K562 (cell line): ENCODE data around the gene SPHKAP. TPM values are rescaled to one million over a fixed set of nuclear protein-coding genes. Genes with fewer than 3 reads are reported as not detected.
A peak's percentile ranks its signal among the peaks of the same experiment; 100 is the strongest.

ENCODE experiments used
- ATAC-seq: fragments of 200-7000 bp; cut with Tn5 transposase; 3 replicates; pipeline ENCODE4 v1.9.1; 2020; ENCODE audit warnings: moderate library complexity
- BruUV-seq: library from RNA; stranded (reverse); fragments of 400-500 nt; replicated peaks from 2 replicates; lab custom pipeline; 2021; lab: Mats Ljungman, UMichigan
- CTCF ChIA-PET: fragments of 300-600 bp; formaldehyde crosslinking; extraction: SDS; loops from one replicate; lab custom pipeline; 2021; ENCODE audit warnings: low intra/inter-chr PET ratio; lab: Yijun Ruan, JAX
- POLR2A ChIA-PET: fragments of 300-600, 350-650 bp; sonication (Branson Sonifier 250); formaldehyde crosslinking; extraction: SDS; loops from one replicate; lab custom pipeline; 2021; ENCODE audit warnings: antibody characterized with exemption, inconsistent platforms; lab: Yijun Ruan, JAX
- DNase-seq, 4 experiments: peaks; one replicate each; pipeline versions ENCODE4 v3.0.0 to v3.0.0-alpha.2; 2011 to 2018; ENCODE audit warnings: low spot score in 3 of 4, mixed read lengths in 3 of 4; ENCODE audit errors: extremely low read depth in 1 of 4
- FAIRE-seq: peaks from 2 replicates; lab custom pipeline; 2011; peaks lifted over from hg19 to GRCh38; lab: Jason Lieb, UNC
- H2AFZ ChIP-seq: 2 replicates; pipeline ENCODE4 v1.6.0; 2011; ENCODE audit warnings: low read depth, low read length, control low read depth, inconsistent platforms
- H3K27ac ChIP-seq: fragments of 200-600 bp; 3 replicates; pipeline ENCODE4 v1.8.0; 2011; ENCODE audit warnings: low read depth, mild to moderate bottlenecking, control low read depth, inconsistent platforms, low read length, moderate library complexity, mixed read lengths; ENCODE audit errors: extremely low read depth
- H3K27me3 ChIP-seq, 2 experiments: fragments of 300-600 bp in 1 of 2; 2 replicates in 1 of 2; 3 replicates in 1 of 2; pipeline versions ENCODE4 v1.6.0 to v1.8.0; 2011; ENCODE audit warnings: inconsistent platforms in 2 of 2, low read length in 2 of 2, mild to moderate bottlenecking in 1 of 2, mixed read lengths in 1 of 2, moderate library complexity in 1 of 2; ENCODE audit not compliant: control insufficient read depth in 2 of 2, insufficient read depth in 2 of 2
- H3K36me3 ChIP-seq: fragments of 300-600 bp; 3 replicates; pipeline ENCODE4 v1.8.0; 2011; ENCODE audit warnings: mild to moderate bottlenecking, low read length, inconsistent platforms; ENCODE audit not compliant: control insufficient read depth, insufficient read depth
- H3K4me1 ChIP-seq, 2 experiments: fragments of 200-600 bp in 1 of 2; replicated peaks in 1 of 2; 2 replicates in 1 of 2; 3 replicates in 1 of 2; pipeline versions ENCODE4 v1.5.1 to v1.8.0; 2011; ENCODE audit warnings: inconsistent platforms in 2 of 2, low read length in 2 of 2, mild to moderate bottlenecking in 1 of 2, mixed read lengths in 1 of 2, moderate library complexity in 1 of 2; ENCODE audit not compliant: control insufficient read depth in 2 of 2, insufficient read depth in 2 of 2
- H3K4me2 ChIP-seq: 2 replicates; pipeline ENCODE4 v1.6.1; 2011; ENCODE audit warnings: low read length, control low read depth, inconsistent platforms, mixed read lengths; ENCODE audit not compliant: insufficient read depth
- H3K4me3 ChIP-seq: fragments of 200-600 bp; sonication (generic), shearing (Covaris generic); 2 replicates; pipeline ENCODE4 v1.5.1; 2016; ENCODE audit warnings: control low read depth, inconsistent platforms
- H3K79me2 ChIP-seq: fragments of 200-600 bp; 3 replicates; pipeline ENCODE4 v1.8.0; 2011; ENCODE audit warnings: low read length, inconsistent platforms; ENCODE audit not compliant: control insufficient read depth, insufficient read depth
- H3K9ac ChIP-seq, 2 experiments: 2 replicates each; pipeline versions ENCODE4 v1.6.0 to v1.6.1; 2011; ENCODE audit warnings: low read depth in 2 of 2, low read length in 2 of 2, control low read depth in 1 of 2, inconsistent platforms in 1 of 2, mild to moderate bottlenecking in 1 of 2, mixed read lengths in 1 of 2; ENCODE audit not compliant: insufficient read depth in 1 of 2
- H3K9me1 ChIP-seq: one replicate; pipeline ENCODE4 v1.6.0; 2011; ENCODE audit warnings: inconsistent platforms, mild to moderate bottlenecking, low read length, moderate library complexity; ENCODE audit not compliant: control insufficient read depth, insufficient read depth
- H3K9me3 ChIP-seq: replicated peaks from 2 replicates; pipeline ENCODE4 v1.5.1; 2011; ENCODE audit warnings: low read depth, low read length, inconsistent platforms; ENCODE audit not compliant: control insufficient read depth, insufficient read depth
- H4K20me1 ChIP-seq: replicated peaks from 2 replicates; pipeline ENCODE4 v1.6.1; 2011; ENCODE audit warnings: low read length, inconsistent platforms, mixed read lengths; ENCODE audit not compliant: control insufficient read depth, insufficient read depth
- CEBPB ChIP-seq: fragments of 450-650 bp; IDR thresholded peaks from 2 replicates; pipeline ENCODE4 v1.6.1; 2016; ENCODE audit warnings: missing genetic modification characterization, missing compliant biosample characterization
- FOSL1 ChIP-seq: fragments of 200-800 bp; sonication (Bioruptor generic); conservative IDR thresholded peaks from 2 replicates; pipeline ENCODE4 v1.6.1; 2016; ENCODE audit warnings: missing genetic modification characterization, missing compliant biosample characterization
- MCM3 ChIP-seq: fragments of 450-650 bp; IDR thresholded peaks from 2 replicates; pipeline ENCODE4 v1.6.1; 2016
- MYBL2 ChIP-seq, 2 experiments: fragments of 450-650 bp in 1 of 2; sonication (generic) in 1 of 2; formaldehyde crosslinking in 1 of 2; IDR thresholded peaks; 2 replicates each; pipeline versions ENCODE4 v1.6.1 to v1.8.1; 2017 to 2022; ENCODE audit warnings: borderline replicate concordance in 1 of 2, inconsistent platforms in 1 of 2, low read depth in 1 of 2, mild to moderate bottlenecking in 1 of 2, missing genetic modification reagents in 1 of 2, moderate library complexity in 1 of 2
- PYGO2 ChIP-seq: fragments of 450-650 bp; IDR thresholded peaks from 2 replicates; pipeline ENCODE4 v1.6.1; 2016; ENCODE audit warnings: mild to moderate bottlenecking, missing genetic modification characterization, moderate library complexity, missing compliant biosample characterization
- RAD21 ChIP-seq, 2 experiments: fragments of 250-450 bp in 1 of 2; fragments of 450-650 bp in 1 of 2; sonication (Bioruptor Pico) in 1 of 2; formaldehyde crosslinking in 1 of 2; IDR thresholded peaks in 1 of 2; conservative IDR thresholded peaks in 1 of 2; 2 replicates each; pipeline versions ENCODE4 v1.4.0 to v1.8.0; 2020 to 2022; ENCODE audit warnings: mild to moderate bottlenecking in 2 of 2, moderate library complexity in 1 of 2
- RBM34 ChIP-seq: fragments of 200-400 bp; formaldehyde crosslinking; IDR thresholded peaks from 2 replicates; pipeline ENCODE4 v1.6.1; 2018; ENCODE audit warnings: low read length, borderline replicate concordance; ENCODE audit not compliant: insufficient read depth
- SRSF1 ChIP-seq: fragments of 200-400 bp; formaldehyde crosslinking; IDR thresholded peaks from 2 replicates; pipeline ENCODE4 v1.6.1; 2017; ENCODE audit warnings: mild to moderate bottlenecking, low read depth, low read length, moderate library complexity
- ZNF695 ChIP-seq: fragments of 450-650 bp; formaldehyde crosslinking; IDR thresholded peaks from 2 replicates; pipeline ENCODE4 v1.4.0; 2020; ENCODE audit warnings: mild to moderate bottlenecking, moderate library complexity
- WGBS: fragments of 100-300 bp; shearing (Covaris generic); methylation state at CpG from one replicate; pipeline ENCODE4 v1.1.6; 2016; ENCODE audit warnings: low coverage, mixed read lengths; ENCODE audit not compliant: insufficient coverage; ENCODE audit errors: missing lambda C conversion rate; 5-methylcytosine and 5-hydroxymethylcytosine counted together
- in situ Hi-C: fragments of 300-500 bp; cut with MboI; formaldehyde crosslinking; loops from 4 replicates; pipeline ENCODE4 v1.15.0; 2018; ENCODE audit warnings: inconsistent platforms, mixed read lengths
- intact Hi-C: fragments of 100-400 bp; cut with micrococcal nuclease; formaldehyde crosslinking; loops from 2 replicates; pipeline ENCODE4 v1.14.2; 2022
- polyA plus RNA-seq, 8 experiments: library from polyadenylated mRNA; depleted of rRNA in 4 of 8; stranded (reverse) in 5 of 8; unstranded in 3 of 8; fragments of >200 nt; fragmentation: Nextera tagmentation in 2 of 8; fragmentation: Illumina TruSeq in 1 of 8; extraction: Ambion mirVana in 2 of 8; extraction: Trizol in 1 of 8; gene quantifications; 2 replicates each; pipeline versions ENCODE4 v1.2.1 to v1.2.3, GENCODE V29; 2011 to 2014; ENCODE audit warnings: inconsistent platforms in 1 of 8, missing spikeins in 1 of 8
- total RNA-seq, 7 experiments: library from RNA; depleted of rRNA in 6 of 7; stranded (reverse); fragments of >200 nt in 6 of 7; fragmentation: Illumina TruSeq in 2 of 7; extraction: Trizol in 2 of 7; gene quantifications; 2 replicates each; pipeline versions ENCODE4 v1.2.1 to v1.2.3, GENCODE V29; 2011 to 2021; ENCODE audit warnings: low replicate concordance in 1 of 7
- TF ChIP-seq, protein P1 (sequence below): fragments of 250-450 bp; sonication (Bioruptor Pico); IDR thresholded peaks from 2 replicates; pipeline ENCODE4 v1.6.1; 2021; ENCODE audit warnings: mild to moderate bottlenecking
- TF ChIP-seq, protein P2 (sequence below): fragments of 250-450 bp; sonication (Bioruptor Pico); IDR thresholded peaks from 2 replicates; pipeline ENCODE4 v1.8.0; 2022; ENCODE audit warnings: inconsistent platforms, mild to moderate bottlenecking, moderate library complexity, borderline replicate concordance
- TF ChIP-seq, protein P3 (sequence below), 2 experiments: IDR thresholded peaks; 2 replicates each; pipeline ENCODE4 v1.6.1; 2012; ENCODE audit warnings: improper control_type of control experiment in 2 of 2, low read depth in 2 of 2, low read length in 2 of 2, borderline replicate concordance in 1 of 2

SPHKAP gene
- total and polyA plus RNA-seq, 9 of the 15 experiments (the other 6 are each of a cell fraction or from before 2014, with no cell fraction given): not detected

DNA sequence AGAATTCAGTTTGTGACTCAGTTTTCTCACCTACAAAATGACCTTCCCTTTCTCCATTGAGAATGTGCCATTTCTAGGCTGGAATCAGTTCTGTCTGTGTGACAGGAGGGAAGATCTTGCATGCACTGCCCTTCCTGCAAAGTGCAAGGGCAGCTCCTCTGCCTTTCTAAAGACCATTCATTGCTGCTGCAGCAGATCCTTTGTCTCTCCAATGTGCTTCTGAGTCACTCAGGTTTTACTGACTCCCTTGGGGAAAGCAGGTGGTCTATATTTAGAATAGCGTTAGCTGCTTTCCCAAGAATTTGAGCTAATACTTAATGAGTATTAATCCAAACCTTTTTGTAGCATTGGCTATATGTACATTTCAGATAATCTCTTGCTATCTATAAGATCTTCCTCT lies 247.6 kb downstream of the SPHKAP start (continued):
- TF ChIP-seq RBM34 (no peak), PYGO2 (tag) (no peak), CEBPB (tag) (no peak), MCM3 (no peak), SRSF1 (no peak), MYBL2 (IDR thresholded peaks at IDR 0.05; ENCODE audit: low read depth) (no peak), MYBL2 (CRISPR knock-in tag; IDR thresholded peaks at IDR 0.05; ENCODE audit: borderline replicate concordance) (no peak), FOSL1 (no peak)
- TF ChIP-seq, protein P1, sequence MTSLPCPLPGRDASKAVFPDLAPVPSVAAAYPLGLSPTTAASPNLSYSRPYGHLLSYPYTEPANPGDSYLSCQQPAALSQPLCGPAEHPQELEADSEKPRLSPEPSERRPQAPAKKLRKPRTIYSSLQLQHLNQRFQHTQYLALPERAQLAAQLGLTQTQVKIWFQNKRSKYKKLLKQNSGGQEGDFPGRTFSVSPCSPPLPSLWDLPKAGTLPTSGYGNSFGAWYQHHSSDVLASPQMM (CRISPR knock-in tag): no peak
- TF ChIP-seq, protein P2, sequence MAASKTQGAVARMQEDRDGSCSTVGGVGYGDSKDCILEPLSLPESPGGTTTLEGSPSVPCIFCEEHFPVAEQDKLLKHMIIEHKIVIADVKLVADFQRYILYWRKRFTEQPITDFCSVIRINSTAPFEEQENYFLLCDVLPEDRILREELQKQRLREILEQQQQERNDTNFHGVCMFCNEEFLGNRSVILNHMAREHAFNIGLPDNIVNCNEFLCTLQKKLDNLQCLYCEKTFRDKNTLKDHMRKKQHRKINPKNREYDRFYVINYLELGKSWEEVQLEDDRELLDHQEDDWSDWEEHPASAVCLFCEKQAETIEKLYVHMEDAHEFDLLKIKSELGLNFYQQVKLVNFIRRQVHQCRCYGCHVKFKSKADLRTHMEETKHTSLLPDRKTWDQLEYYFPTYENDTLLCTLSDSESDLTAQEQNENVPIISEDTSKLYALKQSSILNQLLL (CRISPR knock-in tag): no peak

DNA sequence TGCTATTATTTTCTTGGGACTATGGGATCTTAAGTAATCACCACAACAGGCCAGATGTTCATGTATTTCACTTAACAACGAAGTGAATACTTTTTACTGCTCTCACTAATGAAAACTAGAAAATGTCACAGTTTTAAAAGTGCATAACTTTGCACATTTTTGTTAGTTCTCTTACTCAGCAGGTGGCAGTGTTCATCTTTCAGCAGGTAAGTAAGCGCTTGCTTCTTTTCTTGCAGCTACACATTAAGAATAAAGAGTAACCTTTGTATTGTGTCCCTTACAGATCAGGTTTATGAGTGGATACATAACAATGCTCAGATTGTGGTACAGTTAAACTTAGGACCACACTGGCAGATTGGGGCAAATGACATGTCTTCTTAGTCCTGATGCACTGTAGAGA lies 249.1 kb downstream of the SPHKAP start:
- no peak for TF ChIP-seq ZNF695 (CRISPR knock-in tag)
- 0 out of 4 replicates have a peak, but pooled peaks of 1 of the 2 experiments have one; percentile 12 for TF ChIP-seq RAD21 (CRISPR knock-in tag; conservative IDR thresholded peaks at IDR 0.05 in 1 of 2, IDR thresholded peaks at IDR 0.05 in 1 of 2)
- TF ChIP-seq, protein P3, sequence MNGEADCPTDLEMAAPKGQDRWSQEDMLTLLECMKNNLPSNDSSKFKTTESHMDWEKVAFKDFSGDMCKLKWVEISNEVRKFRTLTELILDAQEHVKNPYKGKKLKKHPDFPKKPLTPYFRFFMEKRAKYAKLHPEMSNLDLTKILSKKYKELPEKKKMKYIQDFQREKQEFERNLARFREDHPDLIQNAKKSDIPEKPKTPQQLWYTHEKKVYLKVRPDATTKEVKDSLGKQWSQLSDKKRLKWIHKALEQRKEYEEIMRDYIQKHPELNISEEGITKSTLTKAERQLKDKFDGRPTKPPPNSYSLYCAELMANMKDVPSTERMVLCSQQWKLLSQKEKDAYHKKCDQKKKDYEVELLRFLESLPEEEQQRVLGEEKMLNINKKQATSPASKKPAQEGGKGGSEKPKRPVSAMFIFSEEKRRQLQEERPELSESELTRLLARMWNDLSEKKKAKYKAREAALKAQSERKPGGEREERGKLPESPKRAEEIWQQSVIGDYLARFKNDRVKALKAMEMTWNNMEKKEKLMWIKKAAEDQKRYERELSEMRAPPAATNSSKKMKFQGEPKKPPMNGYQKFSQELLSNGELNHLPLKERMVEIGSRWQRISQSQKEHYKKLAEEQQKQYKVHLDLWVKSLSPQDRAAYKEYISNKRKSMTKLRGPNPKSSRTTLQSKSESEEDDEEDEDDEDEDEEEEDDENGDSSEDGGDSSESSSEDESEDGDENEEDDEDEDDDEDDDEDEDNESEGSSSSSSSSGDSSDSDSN (IDR thresholded peaks at IDR 0.05; ENCODE audit: borderline replicate concordance in 1 of 2, low read depth in 2 of 2, low read length in 2 of 2): no peak
- no peaks in the 10 kb centered on the region for H3K4me1 ChIP-seq
- WGBS: 4% methylated on average over 2 of the region's 2 CpGs
- ATAC-seq (no peak), FAIRE-seq (no peak), DNase-seq (no peak)
- ChIA-PET CTCF (no interaction called here), POLR2A (no interaction called here)
- H3K27me3 ChIP-seq: no peaks in the 10 kb centered on the region
- H3K4me3 ChIP-seq: no peak overlapping the region
- in situ Hi-C loops (no loop called here), intact Hi-C loops (no loop called here)
- H2AFZ ChIP-seq: no peak overlapping the region
- H4K20me1 ChIP-seq: no peaks in the 10 kb centered on the region
- no peak overlapping the region for H3K9ac ChIP-seq
- H3K79me2 ChIP-seq: no peaks in the 10 kb centered on the region
- no TSS peak for BruUV-seq
- H3K27ac ChIP-seq: no peak overlapping the region
- H3K9me3 ChIP-seq: no peaks in the 10 kb centered on the region
- H3K4me2 ChIP-seq: no peak overlapping the region
- H3K36me3 ChIP-seq: no peaks in the 10 kb centered on the region
- no peaks in the 10 kb centered on the region for H3K9me1 ChIP-seq
